Measurements from ENCODE around the gene CDC42. TPM values are rescaled to one million over a fixed set of nuclear protein-coding genes. Genes with fewer than 3 reads are reported as not detected.

CDC42 gene
- total and polyA plus RNA-seq, 9 of the 15 experiments (the other 6 are each of a cell fraction or from before 2014, with no cell fraction given), result 186 to 398 (median 325) TPM

GRCh38 chr1:22018583-22019559 is 33.6 kb upstream of the CDC42 start (continued):
- TF ChIP-seq JUN (IDR thresholded peaks at IDR 0.05; ENCODE audit: borderline replicate concordance, low read depth, low read length) (peak; percentile 90), JUN (CRISPR knock-in tag; IDR thresholded peaks at IDR 0.05; ENCODE audit: borderline replicate concordance) (no peak), ZFP36 (IDR thresholded peaks at IDR 0.05; ENCODE audit: low read depth, low read length, partially characterized antibody) (peak; percentile 45), ESRRB (CRISPR knock-in tag; IDR thresholded peaks at IDR 0.05; ENCODE audit: borderline replicate concordance) (no peak), NFE2L1 (tag; IDR thresholded peaks at IDR 0.05; ENCODE audit: borderline replicate concordance, low read depth) (no peak), ZFX (CRISPR knock-in tag; IDR thresholded peaks at IDR 0.05) (no peak), MEF2A (IDR thresholded peaks at IDR 0.05; ENCODE audit: control insufficient read depth, low read depth, low read length) (peak; percentile 30; the same call in 1 of the 2 replicates), TGIF2 (CRISPR knock-in tag; IDR thresholded peaks at IDR 0.05) (no peak), ETV5 (CRISPR knock-in tag; IDR thresholded peaks at IDR 0.05; ENCODE audit: low read depth) (peak; percentile 97), FOXM1 (IDR thresholded peaks at IDR 0.05; ENCODE audit: low read depth) (0 out of 2 replicates have a peak, but pooled peaks have one; percentile 9), FOXM1 (CRISPR knock-in tag; IDR thresholded peaks at IDR 0.05; ENCODE audit: low read depth) (no peak), TEAD4 (IDR thresholded peaks at IDR 0.05; ENCODE audit: low read length) (peak; percentile 76; the same call in 1 of the 2 replicates), TEAD4 (CRISPR knock-in tag; IDR thresholded peaks at IDR 0.05; ENCODE audit: borderline replicate concordance) (no peak), THRAP3 (IDR thresholded peaks at IDR 0.05; ENCODE audit: borderline replicate concordance) (no peak), BMI1 (IDR thresholded peaks at IDR 0.05; ENCODE audit: low read length) (no peak), HOXB6 (CRISPR knock-in tag; IDR thresholded peaks at IDR 0.05; ENCODE audit: borderline replicate concordance) (no peak), ZNF311 (CRISPR knock-in tag; IDR thresholded peaks at IDR 0.05) (peak; percentile 57; the same call in 1 of the 2 replicates), ZNF395 (CRISPR knock-in tag; IDR thresholded peaks at IDR 0.05) (peak; percentile 83), ZNF551 (CRISPR knock-in tag; IDR thresholded peaks at IDR 0.05) (no peak), ATF6 (CRISPR knock-in tag; IDR thresholded peaks at IDR 0.05) (0 out of 2 replicates have a peak, but pooled peaks have one; percentile 43), BACH1 (tag; IDR thresholded peaks at IDR 0.05) (peak; percentile 63; the same call in 1 of the 2 replicates), MYC (IDR thresholded peaks at IDR 0.05; ENCODE audit: low read depth, low read length) (peak; percentile 53), MYC (CRISPR knock-in tag; IDR thresholded peaks at IDR 0.05; ENCODE audit: borderline replicate concordance, low read depth) (peak; percentile 65; the same call in 1 of the 2 replicates)
- TF ChIP-seq, protein P1, sequence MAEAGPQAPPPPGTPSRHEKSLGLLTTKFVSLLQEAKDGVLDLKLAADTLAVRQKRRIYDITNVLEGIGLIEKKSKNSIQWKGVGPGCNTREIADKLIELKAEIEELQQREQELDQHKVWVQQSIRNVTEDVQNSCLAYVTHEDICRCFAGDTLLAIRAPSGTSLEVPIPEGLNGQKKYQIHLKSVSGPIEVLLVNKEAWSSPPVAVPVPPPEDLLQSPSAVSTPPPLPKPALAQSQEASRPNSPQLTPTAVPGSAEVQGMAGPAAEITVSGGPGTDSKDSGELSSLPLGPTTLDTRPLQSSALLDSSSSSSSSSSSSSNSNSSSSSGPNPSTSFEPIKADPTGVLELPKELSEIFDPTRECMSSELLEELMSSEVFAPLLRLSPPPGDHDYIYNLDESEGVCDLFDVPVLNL (CRISPR knock-in tag; IDR thresholded peaks at IDR 0.05; ENCODE audit: low read depth), result no peak
